Sigmoid colon (tissue), 7 donors: ENCODE data around the gene HECTD1. TPM values are rescaled to one million over a fixed set of nuclear protein-coding genes. Genes with fewer than 3 reads are reported as not detected.
"Not testable (repeated sequence)": the region's sequence is repeated elsewhere in the genome, so short reads cannot be mapped to it uniquely, and the experiment has no call there.

Source experiments
- DNase-seq: peaks from one replicate; pipeline ENCODE4 v3.0.0-alpha.2; 2019
- H3K27ac ChIP-seq, 4 donors: fragments of 200-600 bp; sonication (generic); one replicate each; pipeline ENCODE4 v1.5.1; 2016 to 2019; ENCODE audit warnings: mild to moderate bottlenecking in 1 of 4
- H3K27me3 ChIP-seq, 3 donors: fragments of 200-600 bp; sonication (generic); one replicate each; pipeline ENCODE4 v1.5.1; 2019; ENCODE audit warnings: mild to moderate bottlenecking in 1 of 3
- H3K36me3 ChIP-seq, 4 donors: fragments of 200-600 bp; sonication (generic); one replicate each; pipeline ENCODE4 v1.5.1; 2016 to 2019
- H3K4me1 ChIP-seq, 4 donors: fragments of 200-600 bp; sonication (generic); one replicate each; pipeline ENCODE4 v1.5.1; 2017 to 2019
- H3K4me3 ChIP-seq, 4 donors: fragments of 200-600 bp; sonication (generic); one replicate each; pipeline ENCODE4 v1.5.1; 2017 to 2019; ENCODE audit warnings: mild to moderate bottlenecking in 2 of 4, moderate library complexity in 1 of 4
- H3K9me3 ChIP-seq, 4 donors: fragments of 200-600 bp in 3 of 4; sonication (generic) in 3 of 4; one replicate each; pipeline versions ENCODE4 v1.5.1 to v1.6.1; 2013 to 2019
- EP300 ChIP-seq, 4 donors: sonication (generic); formaldehyde crosslinking; IDR thresholded peaks; one replicate each; pipeline ENCODE4 v1.6.1; 2017; ENCODE audit warnings: antibody characterized with exemption in 4 of 4
- POLR2A ChIP-seq, 2 donors: fragments of 450-650 bp; IDR thresholded peaks; one replicate each; pipeline ENCODE4 v1.6.1; 2016; ENCODE audit warnings: antibody characterized with exemption in 2 of 2, mild to moderate bottlenecking in 2 of 2, moderate library complexity in 2 of 2
- POLR2AphosphoS5 ChIP-seq, 4 donors: sonication (generic); formaldehyde crosslinking; IDR thresholded peaks; one replicate each; pipeline ENCODE4 v1.6.1; 2017; ENCODE audit warnings: antibody characterized with exemption in 4 of 4
- WGBS, 2 donors: extraction: QIAGEN DNeasy Blood & Tissue Kit; methylation state at CpG; one replicate each; pipeline ENCODE4 v1.1.7; 2013; 5-methylcytosine and 5-hydroxymethylcytosine counted together
- intact Hi-C: fragments of 100-400 bp; cut with DNase I; formaldehyde crosslinking; loops from one replicate; pipeline ENCODE4 v1.15.1; 2023
- polyA plus RNA-seq, 3 donors: library from polyadenylated mRNA; stranded (reverse); fragments of 200-250 nt; gene quantifications; one replicate each; pipeline ENCODE4 v1.2.3, GENCODE V29; 2013
- total RNA-seq, 4 donors: library from RNA; depleted of rRNA; stranded (reverse); fragments of >200 nt; gene quantifications; one replicate each; pipeline ENCODE4 v1.1.0, GENCODE V29; 2016
- TF ChIP-seq, protein P1 (sequence below), 4 experiments: fragments of 450-650 bp in 3 of 4; fragments of 200-600 bp in 1 of 4; IDR thresholded peaks; one replicate each; pipeline ENCODE4 v1.5.1; 2016 to 2019; ENCODE audit warnings: antibody characterized with exemption in 4 of 4, mild to moderate bottlenecking in 3 of 4, moderate library complexity in 2 of 4
- donor health status: healthy with polysubstance abuse.
- donor health status: Bipolar disorder and iron deficiency.
- donor health status: healthy.

Gene HECTD1
- total and polyA plus RNA-seq, 7 donors = 30.0 to 186 (median 152) TPM

DNA sequence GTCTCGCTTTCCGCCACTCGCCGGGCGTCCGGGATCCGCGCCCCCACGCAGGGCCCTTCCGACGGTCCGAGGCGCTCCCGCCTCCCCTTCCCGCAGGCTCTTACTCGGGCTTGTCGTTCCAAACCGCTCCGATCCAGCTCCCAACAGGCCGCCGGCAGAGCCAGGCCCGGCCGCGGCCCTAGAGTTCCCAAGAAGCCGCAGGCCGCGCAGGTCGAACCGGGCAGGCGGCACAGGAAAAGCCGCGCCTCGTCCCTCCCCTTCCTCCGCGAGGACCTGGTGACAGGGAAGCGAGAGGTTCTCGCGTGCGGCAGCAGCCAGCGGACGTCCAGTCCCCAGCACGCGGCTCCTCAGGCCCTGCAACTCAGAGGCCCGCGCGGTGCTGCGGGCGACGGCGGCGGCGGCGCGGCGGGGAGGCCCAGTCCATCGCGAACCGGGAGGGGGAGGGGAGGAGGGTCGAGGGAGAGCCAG is 272 bp downstream of the HECTD1 start:
- no peak for DNase-seq
- Histone ChIP-seq H3K27ac (peak overlapping the region; percentile 94 to 100 (median 99)), H3K4me3 (peak overlapping the region; percentile 61 to 93 (median 88)), H3K9me3 (no peaks in the 10 kb centered on the region), H3K4me1 (peaks cover 0 to 36% (median 14%) of the 10 kb centered on the region in 4 donors), H3K27me3 (no peaks in the 10 kb centered on the region), H3K36me3 (peaks cover 0 to 17% (median 0%) of the 10 kb centered on the region in 4 donors)
- WGBS, 2 donors = 0 to 1% methylated on average over 59 of the region's 59 CpGs
- intact Hi-C loops = loop anchor here (5.0 to 10.0 kb wide), 3 partner anchors 87 to 150 kb away; no protein-coding TSS in a partner anchor
- TF ChIP-seq EP300 (IDR thresholded peaks at IDR 0.05) (no peak), POLR2A (IDR thresholded peaks at IDR 0.05) (peak; percentile 8 to 56), POLR2AphosphoS5 (IDR thresholded peaks at IDR 0.05) (peak; percentile 6 to 57 (median 40))
- TF ChIP-seq, protein P1, sequence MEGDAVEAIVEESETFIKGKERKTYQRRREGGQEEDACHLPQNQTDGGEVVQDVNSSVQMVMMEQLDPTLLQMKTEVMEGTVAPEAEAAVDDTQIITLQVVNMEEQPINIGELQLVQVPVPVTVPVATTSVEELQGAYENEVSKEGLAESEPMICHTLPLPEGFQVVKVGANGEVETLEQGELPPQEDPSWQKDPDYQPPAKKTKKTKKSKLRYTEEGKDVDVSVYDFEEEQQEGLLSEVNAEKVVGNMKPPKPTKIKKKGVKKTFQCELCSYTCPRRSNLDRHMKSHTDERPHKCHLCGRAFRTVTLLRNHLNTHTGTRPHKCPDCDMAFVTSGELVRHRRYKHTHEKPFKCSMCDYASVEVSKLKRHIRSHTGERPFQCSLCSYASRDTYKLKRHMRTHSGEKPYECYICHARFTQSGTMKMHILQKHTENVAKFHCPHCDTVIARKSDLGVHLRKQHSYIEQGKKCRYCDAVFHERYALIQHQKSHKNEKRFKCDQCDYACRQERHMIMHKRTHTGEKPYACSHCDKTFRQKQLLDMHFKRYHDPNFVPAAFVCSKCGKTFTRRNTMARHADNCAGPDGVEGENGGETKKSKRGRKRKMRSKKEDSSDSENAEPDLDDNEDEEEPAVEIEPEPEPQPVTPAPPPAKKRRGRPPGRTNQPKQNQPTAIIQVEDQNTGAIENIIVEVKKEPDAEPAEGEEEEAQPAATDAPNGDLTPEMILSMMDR (IDR thresholded peaks at IDR 0.05) = no peak

DNA sequence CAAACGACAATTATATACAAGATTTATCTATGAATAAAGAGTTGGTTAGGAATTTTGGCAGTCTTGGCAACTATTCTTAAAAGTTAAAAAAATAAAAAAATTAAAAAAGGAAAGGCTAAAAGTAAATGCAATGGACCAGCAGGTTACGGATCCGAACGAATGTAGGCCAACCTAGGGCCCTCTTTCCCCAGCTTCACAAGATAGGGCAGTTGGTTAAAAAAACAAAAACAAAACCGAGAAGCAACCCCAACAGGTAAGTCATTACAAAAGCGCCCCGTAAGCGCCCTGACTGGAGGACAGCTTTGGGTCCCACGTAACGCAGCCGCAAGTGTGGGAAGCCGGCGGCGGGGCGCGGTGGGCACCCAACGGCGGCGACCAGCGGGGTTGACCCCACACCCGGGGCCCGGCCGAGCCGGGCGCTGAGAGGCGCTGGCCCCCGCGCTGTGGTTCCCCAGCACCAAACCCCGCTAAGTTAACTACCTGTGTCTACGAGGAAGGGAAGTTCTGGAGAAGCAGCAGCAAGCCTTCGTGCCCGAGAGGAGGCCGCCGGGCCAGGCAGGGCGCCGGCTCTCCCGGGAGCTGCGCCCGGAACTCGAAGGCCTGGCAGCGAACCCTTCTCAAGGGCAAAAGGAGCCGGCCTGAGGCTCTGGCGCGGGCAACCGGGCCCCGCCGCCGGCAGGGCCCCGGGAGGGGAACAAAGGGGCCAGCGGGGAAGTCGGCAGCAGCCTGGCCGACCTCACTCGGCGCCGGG is 882 bp downstream of the HECTD1 start:
- DNase-seq = peak; percentile 71
- H3K36me3 ChIP-seq = peaks cover 0 to 23% (median 0%) of the 10 kb centered on the region in 4 donors
- intact Hi-C loops = loop anchor here (5.0 to 10.0 kb wide), 3 partner anchors 88 to 151 kb away; no protein-coding TSS in a partner anchor
- peaks cover 0 to 36% (median 14%) of the 10 kb centered on the region in 4 donors for H3K4me1 ChIP-seq
- no peaks in the 10 kb centered on the region for H3K9me3 ChIP-seq
- H3K27me3 ChIP-seq = no peaks in the 10 kb centered on the region
- TF ChIP-seq POLR2A (IDR thresholded peaks at IDR 0.05) (no peak), EP300 (IDR thresholded peaks at IDR 0.05) (no peak), POLR2AphosphoS5 (IDR thresholded peaks at IDR 0.05) (no peak)
- TF ChIP-seq, protein P1 (IDR thresholded peaks at IDR 0.05) = no peak
- H3K27ac ChIP-seq = peak overlapping the region; percentile 94 to 100 (median 99)
- 0% methylated on average over 55 of the region's 55 CpGs for WGBS, 2 donors
- H3K4me3 ChIP-seq = peak overlapping the region; percentile 61 to 93 (median 88)

DNA sequence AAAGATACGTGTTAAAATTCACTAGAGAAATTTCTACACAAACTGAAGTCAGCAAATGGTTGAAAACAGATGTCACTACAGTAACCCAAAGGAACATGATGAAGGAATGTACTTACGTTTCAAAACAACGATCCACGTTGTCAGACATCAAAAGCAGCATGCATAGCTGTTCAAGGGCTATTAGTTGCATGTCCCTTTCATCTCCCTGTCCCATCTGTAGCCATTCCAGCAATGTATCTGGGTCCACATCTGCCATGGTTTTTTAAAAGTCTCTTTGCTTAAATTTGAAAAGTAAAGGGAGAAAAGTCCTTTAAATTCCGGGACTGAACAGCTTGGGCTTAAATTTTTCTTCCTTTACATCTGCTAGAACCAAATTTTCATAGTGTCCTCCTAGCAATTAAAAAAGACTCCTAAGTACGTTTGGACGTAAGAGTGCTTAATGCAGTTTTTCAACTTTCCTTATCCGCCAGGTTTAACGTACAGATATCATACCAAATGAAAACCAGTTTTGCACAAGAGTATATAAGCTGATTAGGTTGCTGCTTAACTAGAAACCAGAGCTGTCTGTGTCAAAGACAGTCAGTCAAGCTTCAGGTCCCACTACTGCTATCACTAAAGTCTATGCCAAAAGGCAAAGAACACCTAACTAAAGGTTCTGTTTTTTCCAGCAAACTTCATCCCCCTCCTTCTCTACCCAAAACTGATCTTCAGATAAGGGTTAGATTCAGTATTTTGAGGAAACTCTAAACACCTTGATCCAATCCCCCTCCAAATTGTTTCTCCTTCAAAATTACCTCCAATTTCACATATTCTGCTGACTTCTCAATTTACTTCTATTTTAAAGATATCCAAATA is 1.7 kb downstream of the HECTD1 start:
- H3K9me3 ChIP-seq = no peaks in the 10 kb centered on the region
- no peak for DNase-seq
- peaks cover 0 to 29% (median 0%) of the 10 kb centered on the region in 4 donors for H3K36me3 ChIP-seq
- intact Hi-C loops = loop anchor here (2.0 to 10.0 kb wide), 4 partner anchors 41 to 151 kb away; no protein-coding TSS in a partner anchor
- H3K4me1 ChIP-seq = peaks cover 0 to 36% (median 18%) of the 10 kb centered on the region in 4 donors
- peak overlapping the region; percentile 61 to 93 (median 88) for H3K4me3 ChIP-seq
- peak overlapping the region; percentile 94 to 100 (median 99) for H3K27ac ChIP-seq
- no peaks in the 10 kb centered on the region for H3K27me3 ChIP-seq
- 1 to 11% methylated on average over 9 of the region's 9 CpGs for WGBS, 2 donors
- TF ChIP-seq, protein P1 (IDR thresholded peaks at IDR 0.05) = no peak
- TF ChIP-seq POLR2A (IDR thresholded peaks at IDR 0.05) = no peak
- TF ChIP-seq POLR2AphosphoS5 (IDR thresholded peaks at IDR 0.05) = peak in 1 of 4 donors; percentile 16

DNA sequence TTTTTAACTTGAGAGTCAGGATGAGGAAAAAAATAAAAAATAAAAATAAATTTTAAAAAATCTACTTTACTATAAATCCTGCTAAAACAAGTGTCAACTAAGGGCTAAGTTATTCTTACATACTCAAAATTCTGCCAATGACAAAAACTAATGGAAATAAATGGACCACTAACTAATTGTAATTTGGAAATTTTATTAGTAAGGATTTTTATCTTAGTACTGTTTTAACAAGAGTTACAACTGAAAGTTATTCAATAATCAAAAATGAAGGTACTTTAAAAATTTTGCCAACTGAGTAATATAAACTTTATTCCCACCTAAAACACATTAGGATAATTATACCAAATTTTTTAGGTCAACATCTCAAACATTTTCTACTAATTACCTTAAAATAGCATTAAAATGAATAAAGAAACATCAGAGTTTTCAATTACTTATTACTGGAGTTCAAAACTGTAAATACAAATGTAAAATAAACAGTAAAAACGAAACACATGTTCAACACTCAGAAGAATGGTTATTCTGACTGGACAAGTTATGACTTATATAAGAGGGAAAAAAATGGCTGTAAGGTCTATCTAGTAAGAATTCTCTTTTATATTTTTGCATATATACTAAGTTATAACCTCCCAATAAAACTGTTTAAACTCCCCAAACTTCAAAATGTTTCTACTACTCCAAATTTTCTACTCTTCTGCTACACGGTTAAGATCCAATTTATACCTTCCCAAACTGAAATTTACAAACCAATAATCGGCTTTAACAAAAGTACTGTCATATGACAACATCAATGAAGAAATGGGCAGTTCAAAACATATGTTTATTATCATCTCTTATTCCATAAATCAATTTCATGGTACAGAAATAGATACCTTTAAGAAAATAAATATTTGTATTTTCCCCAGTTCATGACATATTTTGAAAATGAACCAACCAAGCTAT is 2.7 kb downstream of the HECTD1 start:
- H3K27me3 ChIP-seq = no peaks in the 10 kb centered on the region
- no peak for DNase-seq
- H3K36me3 ChIP-seq = peaks cover 0 to 29% (median 0%) of the 10 kb centered on the region in 4 donors
- WGBS, 2 donors = 7 to 46% methylated on average over 3 of the region's 3 CpGs
- intact Hi-C loops = loop anchor here (2.0 to 10.0 kb wide), 4 partner anchors 40 to 152 kb away; no protein-coding TSS in a partner anchor
- peaks cover 0 to 39% (median 22%) of the 10 kb centered on the region in 4 donors for H3K4me1 ChIP-seq
- H3K9me3 ChIP-seq = no peaks in the 10 kb centered on the region
- H3K27ac ChIP-seq = peak overlapping the region; percentile 94 to 100 (median 99)
- peak overlapping the region in 2 of 4 donors; percentile 61 to 90 for H3K4me3 ChIP-seq
- no peak for TF ChIP-seq EP300 (IDR thresholded peaks at IDR 0.05)

DNA sequence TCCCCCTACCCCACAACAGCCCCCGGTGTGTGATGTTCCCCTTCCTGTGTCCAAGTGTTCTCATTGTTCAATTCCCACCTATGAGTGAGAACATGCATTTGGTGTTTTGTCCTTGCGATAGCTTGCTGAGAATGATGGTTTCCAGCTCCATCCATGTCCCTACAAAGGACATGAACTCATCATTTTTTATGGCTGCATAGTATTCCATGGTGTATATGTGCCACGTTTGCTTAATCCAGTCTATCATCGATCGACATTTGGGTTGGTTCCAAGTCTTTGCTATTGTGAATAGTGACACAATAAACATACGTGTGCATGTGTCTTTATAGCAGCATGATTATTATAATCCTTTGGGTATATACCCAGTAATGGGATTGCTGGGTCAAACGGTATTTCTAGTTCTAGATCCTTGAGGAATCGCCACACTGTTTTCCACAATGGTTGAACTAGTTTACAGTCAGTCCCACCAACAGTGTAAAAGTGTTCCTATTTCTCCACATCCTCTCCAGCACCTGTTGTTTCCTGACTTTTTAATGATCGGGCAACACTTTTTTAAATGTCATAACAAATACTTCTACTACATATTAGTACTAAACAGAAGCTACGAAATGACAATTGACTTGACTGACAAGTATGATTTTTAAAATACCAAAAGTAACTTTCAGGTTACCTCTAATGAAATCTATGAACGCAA is 3.5 kb downstream of the HECTD1 start:
- not testable (repeated sequence) for H3K27me3 ChIP-seq, DNase-seq, H3K4me3 ChIP-seq, H3K9me3 ChIP-seq
- H3K4me1 ChIP-seq = peaks cover 0 to 38% (median 25%) of the 10 kb centered on the region in 4 donors
- 92 to 95% methylated on average over 11 of the region's 11 CpGs for WGBS, 2 donors
- peak overlapping the region in 2 of 4 donors; percentile 99 for H3K27ac ChIP-seq
- intact Hi-C loops = loop anchor here (2.0 to 10.0 kb wide), 3 partner anchors 39 to 121 kb away; no protein-coding TSS in a partner anchor
- peaks cover 0 to 29% (median 0%) of the 10 kb centered on the region in 4 donors for H3K36me3 ChIP-seq
